VCaP (cell line): ENCODE measurements around the gene CCDC8.
"Not testable (repeated sequence)": the region's sequence is repeated elsewhere in the genome, so short reads cannot be mapped to it uniquely, and the experiment has no call there.

Experiments
- H3K27ac ChIP-seq: fragments of 450-650 bp; 2 replicates; pipeline ENCODE4 v1.5.1; 2017
- CTCF ChIP-seq: fragments of 450-650 bp; conservative IDR thresholded peaks from 2 replicates; pipeline ENCODE4 v1.5.1; 2017; ENCODE audit warnings: mild to moderate bottlenecking, moderate library complexity

Gene CCDC8

GRCh38 chr19:46407856-46408663 lies 5.3 kb downstream of the CCDC8 start:
- no peak for TF ChIP-seq CTCF

DNA sequence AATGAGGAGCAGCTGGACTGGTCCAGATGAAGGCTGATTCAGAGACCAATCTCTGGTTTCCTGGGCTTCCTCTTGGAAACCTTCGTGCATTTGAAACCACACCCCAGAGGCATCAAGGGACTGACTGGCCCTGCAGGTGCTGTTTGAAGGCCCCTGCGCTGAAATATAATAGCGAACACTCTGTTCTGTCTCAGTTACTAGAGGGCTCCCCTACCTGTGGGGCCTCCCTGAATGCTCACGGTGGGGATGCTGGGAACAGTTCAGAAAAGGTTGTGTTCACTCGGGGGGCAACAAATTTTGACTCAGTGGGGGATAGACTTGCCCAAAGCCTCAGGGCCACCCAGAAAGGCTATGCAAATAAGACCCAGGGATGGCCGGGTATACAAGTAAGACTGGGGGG lies 6.4 kb downstream of the CCDC8 start:
- TF ChIP-seq CTCF: no peak
- H3K27ac ChIP-seq: no peak overlapping the region

More at GRCh38 chr19:46407856-46408663, 5.3 kb downstream of the CCDC8 start:
- H3K27ac ChIP-seq: no peak overlapping the region

- no peak overlapping the region for H3K27ac ChIP-seq
Observed at GRCh38 chr19:46404753-46405468, 8.5 kb downstream of the CCDC8 start.

DNA sequence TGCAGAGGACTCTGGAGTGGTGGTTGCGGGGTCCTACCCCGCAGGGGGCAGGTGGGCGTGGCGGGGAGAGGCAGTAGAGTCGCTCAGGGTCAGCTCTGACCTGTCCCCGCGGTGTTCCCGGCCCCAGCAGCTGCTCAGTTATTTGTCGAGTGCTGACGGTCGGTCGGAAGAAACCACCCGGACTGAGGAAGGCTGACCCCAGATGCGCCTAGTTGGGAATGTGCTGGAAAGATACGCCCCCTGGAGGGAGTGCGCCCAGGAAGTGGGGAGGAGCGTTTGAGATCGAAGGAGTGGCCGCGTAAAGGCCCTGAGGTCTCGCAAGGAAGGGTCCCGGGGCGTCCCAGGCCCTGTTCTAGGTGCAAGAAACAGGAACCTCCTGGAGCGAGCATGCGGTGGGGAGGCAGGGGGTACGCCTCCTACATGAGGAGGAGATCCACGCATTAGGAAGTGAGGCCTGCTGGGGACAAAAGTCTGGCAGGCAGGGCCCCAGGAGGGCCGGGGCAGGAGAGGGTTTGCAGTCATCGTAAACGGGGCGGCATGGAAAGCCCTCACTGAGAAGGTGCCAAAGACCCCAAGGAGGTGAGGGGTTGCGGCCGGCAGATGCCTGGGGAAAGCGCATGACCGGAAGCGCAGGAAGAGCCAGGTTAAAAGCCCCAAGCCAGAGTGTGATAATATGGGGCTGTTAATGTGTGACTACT lies 9.2 kb downstream of the CCDC8 start:
- no peak for TF ChIP-seq CTCF
- no peak overlapping the region for H3K27ac ChIP-seq

More at GRCh38 chr19:46404753-46405468, 8.5 kb downstream of the CCDC8 start:
- TF ChIP-seq CTCF: no peak; the same call in 1 of the 2 replicates

DNA sequence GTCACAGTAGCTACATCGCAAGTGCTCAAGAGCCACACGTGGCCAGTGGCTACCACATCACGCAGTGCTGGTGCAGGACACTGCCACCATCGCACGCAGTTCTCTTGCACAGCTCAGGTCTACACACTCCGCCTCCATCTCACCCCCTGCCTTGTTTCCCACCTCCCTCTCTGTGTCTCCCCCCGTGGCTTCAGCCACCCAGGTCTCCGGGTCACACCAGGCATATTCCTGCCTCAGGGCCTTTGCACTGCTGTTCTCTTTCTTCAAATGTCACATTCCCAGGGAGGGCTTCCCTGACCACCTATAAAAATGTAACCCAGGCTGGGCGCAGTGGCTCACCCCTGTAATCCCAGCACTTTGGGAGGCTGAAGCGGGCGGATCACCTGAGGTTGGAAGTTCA lies 10.6 kb downstream of the CCDC8 start:
- no peak overlapping the region for H3K27ac ChIP-seq
- no peak for TF ChIP-seq CTCF

DNA sequence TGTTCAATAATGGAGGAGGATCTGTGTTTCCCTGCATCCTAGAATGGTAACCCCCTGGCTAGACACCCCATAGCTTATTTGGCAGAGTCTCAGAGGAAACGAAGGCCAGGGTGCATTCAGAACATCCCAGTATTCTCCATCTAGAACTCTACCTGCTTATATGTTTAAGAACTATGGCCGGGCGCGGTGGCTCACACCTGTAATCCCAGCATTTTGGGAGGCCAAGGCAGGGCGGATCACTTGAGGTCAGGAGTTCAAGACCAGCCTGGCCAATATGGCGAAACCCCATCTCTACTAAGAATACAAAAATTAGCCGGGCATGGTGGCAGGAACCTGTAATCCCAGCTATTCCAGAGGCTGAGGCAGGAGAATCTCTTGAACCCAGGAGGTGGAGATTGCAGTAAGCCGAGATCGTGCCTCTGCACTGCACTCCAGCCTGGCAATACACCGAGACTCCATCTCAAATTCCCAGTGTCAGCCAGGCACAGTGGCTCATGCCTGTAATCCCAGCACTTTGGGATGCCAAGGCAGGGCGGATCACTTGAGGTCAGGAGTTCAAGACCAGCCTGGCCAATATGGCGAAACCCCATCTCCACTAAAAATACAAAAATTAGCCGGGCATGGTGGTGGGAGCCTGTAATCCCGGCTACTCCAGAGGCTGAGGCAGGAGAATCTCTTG lies 15.4 kb downstream of the CCDC8 start:
- not testable (repeated sequence) for H3K27ac ChIP-seq

GRCh38 chr19:46394402-46394797 lies 19.0 kb downstream of the CCDC8 start:
- H3K27ac ChIP-seq: no peak overlapping the region
- TF ChIP-seq CTCF: no peak
